Activated naive CD4-positive, alpha-beta T cell treated with anti-CD3 and anti-CD28 coated beads, Interleukin-2, amount 50 U/mL, for 16 hours (primary cell): Measurements from ENCODE around the gene ST14.
"Not testable (repeated sequence)": the region's sequence is repeated elsewhere in the genome, so short reads cannot be mapped to it uniquely, and the experiment has no call there.

Source experiments
- DNase-seq: peaks from one replicate; pipeline ENCODE4 v3.0.0-alpha.2; 2020

The ST14 gene

GRCh38 chr11:130165601-130166456 lies 6.2 kb downstream of the ST14 start:
- DNase-seq = no peak

- DNase-seq = no peak
These were observed 6.8 kb downstream of the ST14 start for GRCh38 chr11:130166457-130166784.

GRCh38 chr11:130167146-130167545 lies 7.6 kb downstream of the ST14 start:
- DNase-seq = no peak

- no peak for DNase-seq
These were observed 8.5 kb downstream of the ST14 start for GRCh38 chr11:130168105-130168504.

DNA sequence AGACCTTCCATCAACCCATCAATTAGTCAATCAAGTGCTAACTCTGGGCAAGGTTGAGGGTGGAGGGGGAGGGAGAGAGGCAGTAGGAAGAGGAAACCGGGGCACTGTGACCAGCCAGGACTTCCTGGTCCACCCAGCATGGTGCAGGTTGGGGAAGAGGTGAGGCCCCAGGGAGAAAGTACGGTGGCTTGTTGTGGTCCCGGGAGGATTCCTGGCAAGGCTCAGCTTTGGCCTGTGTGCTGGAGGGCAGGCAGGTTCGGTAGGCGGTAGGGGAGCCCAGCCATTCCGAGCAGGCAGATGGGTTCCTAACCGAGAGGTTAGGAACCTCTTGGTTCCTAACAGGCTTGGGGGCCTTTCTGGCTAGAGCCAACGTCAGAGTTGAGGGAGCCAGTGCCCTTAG lies 10.8 kb downstream of the ST14 start:
- DNase-seq = no peak

DNA sequence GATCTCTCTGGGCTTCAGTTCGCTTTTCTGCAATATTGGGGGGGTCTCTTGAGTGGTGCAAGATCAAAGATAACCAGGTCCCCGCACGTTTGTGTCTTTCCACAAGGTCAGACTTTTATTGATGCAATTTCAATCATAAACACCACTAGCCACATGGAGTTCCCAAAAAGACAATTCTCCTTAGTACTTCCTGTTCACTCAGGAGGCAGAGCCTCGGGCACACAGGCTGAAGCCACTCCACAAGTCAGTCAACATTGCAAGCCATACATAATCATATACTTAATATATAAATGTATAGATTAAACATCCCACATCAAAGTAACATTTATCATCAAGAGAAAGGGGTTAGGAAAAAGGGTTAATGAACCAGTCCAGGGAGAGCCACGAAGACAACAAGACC lies 12.0 kb downstream of the ST14 start:
- no peak for DNase-seq

DNA sequence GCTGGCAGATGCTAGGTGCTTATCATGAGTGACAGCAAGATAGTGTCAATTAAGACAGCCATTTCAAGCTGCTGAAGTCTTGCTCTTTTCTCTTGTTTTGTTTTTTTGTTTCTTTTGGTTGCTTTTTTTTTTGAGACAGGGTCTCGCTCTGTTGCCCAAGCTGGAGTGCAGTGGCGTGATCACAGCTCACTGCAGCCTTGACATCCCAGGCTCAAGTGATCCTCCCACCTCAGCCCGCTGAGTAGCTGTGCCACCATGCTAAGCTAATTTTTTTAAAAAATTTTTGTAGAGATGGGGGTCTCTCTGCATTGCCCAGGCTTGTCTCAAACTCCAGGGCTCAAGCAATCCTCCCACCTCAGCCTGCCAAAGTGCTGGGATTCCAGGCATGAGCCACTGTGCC lies 12.4 kb downstream of the ST14 start:
- not testable (repeated sequence) for DNase-seq

- DNase-seq = no peak
These were observed 15.1 kb downstream of the ST14 start for GRCh38 chr11:130174642-130175041.

GRCh38 chr11:130175898-130176297 lies 16.3 kb downstream of the ST14 start:
- no peak for DNase-seq

- DNase-seq = no peak
These were observed 18.2 kb downstream of the ST14 start for GRCh38 chr11:130177782-130178181.

GRCh38 chr11:130178441-130179339 lies 19.1 kb downstream of the ST14 start:
- no peak for DNase-seq

GRCh38 chr11:130179396-130180306 lies 20.1 kb downstream of the ST14 start:
- DNase-seq = no peak

- DNase-seq = no peak
These were observed 20.9 kb downstream of the ST14 start for GRCh38 chr11:130180491-130180890.

DNA sequence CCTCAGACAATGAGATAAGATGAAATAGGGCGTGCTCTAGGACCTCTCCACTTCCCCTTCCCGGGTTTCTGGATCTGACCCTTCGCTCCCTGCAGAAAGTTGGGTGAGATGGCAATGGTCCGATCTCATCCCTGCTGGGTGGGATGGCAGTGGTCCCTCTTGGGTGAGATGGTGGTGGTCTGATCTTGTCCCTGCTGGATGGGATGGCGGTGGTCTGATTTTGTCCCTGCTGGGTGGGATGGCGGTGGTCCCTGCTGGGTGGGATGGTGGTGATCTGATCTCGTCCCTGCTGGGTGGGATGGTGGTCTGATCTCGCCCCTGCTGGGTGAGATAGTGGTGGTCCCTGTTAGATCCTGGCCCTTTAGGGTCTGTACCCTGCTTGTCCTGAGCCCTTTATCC lies 21.3 kb downstream of the ST14 start:
- no peak for DNase-seq

GRCh38 chr11:130181295-130182272 lies 22.0 kb downstream of the ST14 start:
- DNase-seq = no peak

- no peak for DNase-seq
These were observed 24.5 kb downstream of the ST14 start for GRCh38 chr11:130183878-130184610.

- no peak for DNase-seq
These were observed 27.5 kb downstream of the ST14 start for GRCh38 chr11:130187096-130187495.

DNA sequence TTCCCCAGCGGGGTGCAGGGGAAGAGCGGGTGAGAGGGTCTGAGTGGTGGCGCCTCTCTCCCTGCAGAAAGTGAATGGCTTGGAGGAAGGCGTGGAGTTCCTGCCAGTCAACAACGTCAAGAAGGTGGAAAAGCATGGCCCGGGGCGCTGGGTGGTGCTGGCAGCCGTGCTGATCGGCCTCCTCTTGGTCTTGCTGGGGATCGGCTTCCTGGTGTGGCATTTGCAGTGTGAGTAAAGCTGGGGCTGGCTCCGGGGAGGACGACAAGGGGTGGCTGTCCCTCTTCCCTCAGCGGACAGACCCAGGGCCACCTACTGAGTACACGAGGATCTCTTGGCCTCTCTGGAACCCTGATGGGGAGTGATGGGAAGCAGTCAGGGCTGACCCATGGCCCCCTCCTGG lies 28.5 kb downstream of the ST14 start:
- no peak for DNase-seq

- no peak for DNase-seq
These were observed 29.2 kb downstream of the ST14 start for GRCh38 chr11:130188585-130189347.
